Rectal smooth muscle tissue (tissue), 1 donor: ENCODE results near the gene USPL1.

Experiments
- H3K27ac ChIP-seq: one replicate; pipeline ENCODE4 v1.7.0; 2013; ENCODE audit warnings: low read depth, low read length, inconsistent platforms
- H3K27me3 ChIP-seq: one replicate; pipeline ENCODE4 v1.7.0; 2013; ENCODE audit warnings: low read length; ENCODE audit not compliant: control insufficient read depth, insufficient read depth
- H3K36me3 ChIP-seq: one replicate; pipeline ENCODE4 v1.7.0; 2013; ENCODE audit warnings: low read length; ENCODE audit not compliant: control insufficient read depth, insufficient read depth
- H3K4me1 ChIP-seq: one replicate; pipeline ENCODE4 v1.7.0; 2013; ENCODE audit warnings: low read length; ENCODE audit not compliant: control insufficient read depth, insufficient read depth
- H3K4me3 ChIP-seq: one replicate; pipeline ENCODE4 v1.7.0; 2013; ENCODE audit warnings: low read length
- H3K9ac ChIP-seq: one replicate; pipeline ENCODE4 v1.7.0; 2013; ENCODE audit warnings: low read length

Gene USPL1

DNA sequence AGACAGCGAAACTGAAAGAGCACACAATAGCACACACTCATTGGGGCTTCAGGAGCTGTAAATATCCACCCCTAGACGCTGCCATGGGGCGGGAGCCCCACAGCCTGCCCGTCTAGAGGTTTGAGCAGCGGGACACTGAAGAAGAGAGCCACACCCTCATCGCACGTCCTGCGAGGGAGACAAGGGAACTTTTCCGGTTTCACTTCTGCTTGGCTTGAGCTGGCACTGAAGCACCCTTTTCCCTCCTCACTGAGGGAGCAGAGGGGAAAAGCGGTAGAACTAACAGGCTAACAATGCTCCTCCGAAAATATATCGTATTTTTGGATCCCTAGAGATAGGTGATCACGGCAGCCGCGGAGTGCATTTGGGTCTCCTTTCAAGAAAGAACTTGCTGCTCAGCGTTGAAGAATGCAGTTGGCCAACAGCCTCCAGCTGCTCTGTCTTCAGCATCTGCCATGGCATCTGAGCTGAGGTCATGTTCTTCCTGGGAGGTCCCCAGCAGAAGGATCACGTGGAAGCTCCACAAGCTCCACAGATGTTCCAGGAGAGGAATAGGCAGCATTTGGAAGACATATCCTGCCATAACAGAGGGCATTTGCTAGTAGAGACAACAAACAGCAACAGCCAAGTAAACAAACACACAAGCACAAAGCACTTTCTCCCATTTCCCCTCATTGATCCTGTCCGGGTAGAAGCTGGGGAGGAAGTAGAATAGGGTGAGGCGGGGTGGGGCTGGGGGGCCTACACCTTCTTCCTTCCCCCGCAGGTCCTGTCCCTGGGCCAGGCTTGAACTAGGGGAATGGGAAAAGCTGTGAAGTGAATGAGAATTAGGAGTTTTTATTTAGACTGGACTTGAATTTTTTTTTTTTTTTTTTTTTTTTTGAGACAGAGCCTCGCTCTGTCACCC is 72.8 kb downstream of the USPL1 start:
- Histone ChIP-seq H3K4me3 (peak overlapping the region; percentile 57), H3K27ac (peak overlapping the region; percentile 40), H3K27me3 (no peaks in the 10 kb centered on the region), H3K4me1 (no peaks in the 10 kb centered on the region), H3K9ac (peak overlapping the region; percentile 35), H3K36me3 (no peaks in the 10 kb centered on the region)

GRCh38 chr13:30692113-30692512 is 74.4 kb downstream of the USPL1 start:
- H3K4me3 ChIP-seq, result no peak overlapping the region
- H3K27me3 ChIP-seq, result no peaks in the 10 kb centered on the region
- no peaks in the 10 kb centered on the region for H3K36me3 ChIP-seq
- H3K9ac ChIP-seq, result no peak overlapping the region
- H3K27ac ChIP-seq, result no peak overlapping the region
- no peaks in the 10 kb centered on the region for H3K4me1 ChIP-seq

DNA sequence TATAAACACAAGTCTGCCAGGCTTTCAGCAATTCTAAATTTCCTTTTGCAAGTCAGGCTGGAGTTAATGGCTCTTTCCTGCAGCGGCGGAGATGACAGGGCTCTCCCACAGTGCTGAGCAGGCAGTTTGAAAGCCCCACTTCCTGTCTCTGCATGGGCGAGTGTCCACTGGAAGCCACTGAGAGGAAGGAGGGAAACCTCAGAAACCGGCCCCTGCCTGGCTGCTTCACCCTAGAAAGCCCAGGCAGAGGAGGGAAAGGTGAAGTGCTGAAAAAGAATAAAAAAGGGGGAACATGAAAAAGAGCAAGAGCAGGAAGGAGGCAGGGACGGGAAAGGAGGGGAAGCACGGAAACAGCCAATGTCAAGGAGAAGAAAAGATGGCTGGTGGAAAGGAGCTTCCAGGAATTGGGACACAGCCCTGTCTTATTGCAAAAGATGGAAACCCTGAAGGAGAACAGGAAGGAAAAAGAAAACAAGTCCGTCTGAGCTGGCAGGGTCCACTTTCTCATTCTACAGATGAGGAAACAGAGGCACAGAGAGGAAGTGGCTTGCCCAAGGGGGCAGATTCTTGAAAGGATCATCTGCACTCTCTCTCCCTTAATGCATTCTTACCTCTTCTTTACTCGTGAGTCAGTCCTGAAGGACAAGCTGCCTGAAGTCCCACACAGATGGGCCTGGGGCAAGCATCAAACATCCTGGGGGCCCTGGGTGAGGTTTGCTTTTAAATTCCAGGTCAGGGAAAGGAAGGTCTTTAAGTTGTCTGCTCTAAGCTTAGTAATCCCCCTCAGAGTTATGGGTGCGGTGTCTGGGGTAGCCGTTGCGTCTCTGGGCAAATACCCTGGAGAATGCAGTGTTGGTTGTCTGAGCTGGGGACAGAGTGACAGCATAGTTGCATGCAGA is 78.8 kb downstream of the USPL1 start:
- H3K27me3 ChIP-seq, result no peaks in the 10 kb centered on the region
- H3K36me3 ChIP-seq, result no peaks in the 10 kb centered on the region
- no peaks in the 10 kb centered on the region for H3K4me1 ChIP-seq
- H3K9ac ChIP-seq, result no peak overlapping the region
- H3K27ac ChIP-seq, result no peak overlapping the region
- H3K4me3 ChIP-seq, result no peak overlapping the region

DNA sequence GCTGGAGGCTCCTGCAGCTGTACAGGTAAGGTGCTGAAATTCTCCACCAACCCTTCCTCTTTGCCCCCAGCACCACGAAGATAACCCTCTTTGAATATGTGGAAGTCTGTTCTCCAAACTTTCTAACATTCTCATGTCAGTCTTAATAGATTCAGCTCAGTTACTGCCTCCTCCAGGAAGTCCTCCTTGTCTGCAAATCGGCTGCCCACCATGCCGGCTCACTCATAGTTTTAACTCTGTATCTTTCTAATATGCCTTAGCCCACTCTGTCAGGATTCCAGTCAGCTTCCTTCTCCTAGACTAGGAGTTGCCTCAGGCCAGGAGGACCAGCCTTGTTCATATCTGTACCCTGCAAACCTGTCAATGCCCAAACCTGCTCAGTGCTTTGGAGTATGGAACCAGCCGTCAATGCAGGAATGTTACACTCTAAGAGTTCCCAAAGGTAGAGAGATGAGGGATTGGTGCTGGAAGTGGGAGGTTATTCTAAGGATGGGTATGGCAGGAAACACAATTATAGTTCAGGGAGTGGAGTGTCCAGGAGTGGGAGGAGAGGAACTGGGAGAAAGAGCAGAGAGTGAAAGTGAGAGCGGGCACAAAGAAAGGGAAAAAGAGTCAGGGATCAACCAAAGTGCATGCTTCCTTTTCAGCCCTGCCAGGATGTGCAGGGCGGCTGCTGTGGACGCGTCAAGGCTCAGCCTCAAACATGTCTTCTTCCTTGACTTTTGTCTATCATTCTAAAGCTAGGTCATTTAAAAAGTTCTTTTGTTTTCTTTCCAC is 79.6 kb downstream of the USPL1 start:
- no peaks in the 10 kb centered on the region for H3K4me1 ChIP-seq
- H3K4me3 ChIP-seq, result peak overlapping the region; percentile 25
- no peak overlapping the region for H3K27ac ChIP-seq
- H3K9ac ChIP-seq, result no peak overlapping the region
- H3K27me3 ChIP-seq, result no peaks in the 10 kb centered on the region
- no peaks in the 10 kb centered on the region for H3K36me3 ChIP-seq

DNA sequence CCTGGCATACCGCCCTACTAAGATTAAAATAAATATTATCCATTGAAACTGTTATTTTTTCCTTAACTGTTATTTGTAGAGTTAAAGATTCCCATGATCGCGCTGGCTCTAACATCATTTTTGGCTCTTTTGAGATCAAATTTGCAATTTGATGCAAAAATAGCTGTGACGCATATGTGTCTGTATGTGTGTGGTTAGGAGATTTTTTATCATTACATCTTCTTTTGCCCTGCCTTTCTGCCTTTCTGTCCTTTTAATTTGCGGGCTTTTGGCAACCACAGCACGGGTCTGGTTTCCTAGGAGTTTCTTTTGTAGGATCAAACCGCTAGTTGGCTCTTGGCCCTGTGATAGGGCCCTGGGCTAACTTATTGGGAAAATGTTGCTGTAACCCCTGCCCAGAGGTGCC is 80.3 kb downstream of the USPL1 start:
- Histone ChIP-seq H3K27ac (no peak overlapping the region), H3K9ac (no peak overlapping the region), H3K4me1 (no peaks in the 10 kb centered on the region), H3K27me3 (no peaks in the 10 kb centered on the region), H3K4me3 (no peak overlapping the region), H3K36me3 (no peaks in the 10 kb centered on the region)

DNA sequence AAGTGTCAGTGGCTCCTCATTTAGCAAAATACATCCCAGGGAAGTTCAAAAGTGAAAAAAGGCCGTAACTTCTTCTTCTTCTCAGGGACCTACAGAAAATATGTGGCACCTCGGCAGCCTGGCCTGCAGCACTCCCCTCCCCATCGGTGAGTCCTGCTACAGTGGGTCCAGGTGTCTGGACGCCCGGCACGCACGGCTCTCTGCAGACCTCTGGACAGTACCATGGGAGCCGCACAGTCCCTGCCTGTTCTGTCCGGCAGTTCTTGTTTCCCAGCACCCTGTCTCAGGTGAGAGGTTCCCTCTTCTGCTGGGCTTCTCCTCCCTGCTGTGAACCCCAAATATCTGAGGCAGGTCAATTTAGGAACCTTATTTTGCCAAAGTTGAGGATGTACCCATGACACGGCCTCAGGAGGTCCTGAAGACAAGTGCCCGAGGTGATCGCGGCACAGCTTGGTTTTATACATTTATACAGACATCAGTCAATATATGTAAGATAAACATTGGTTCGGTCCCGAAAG is 80.8 kb downstream of the USPL1 start:
- Histone ChIP-seq H3K27me3 (no peaks in the 10 kb centered on the region), H3K36me3 (no peaks in the 10 kb centered on the region), H3K27ac (no peak overlapping the region), H3K4me1 (no peaks in the 10 kb centered on the region), H3K9ac (no peak overlapping the region), H3K4me3 (no peak overlapping the region)

- no peak overlapping the region for H3K27ac ChIP-seq
- no peak overlapping the region for H3K9ac ChIP-seq
- H3K36me3 ChIP-seq, result no peaks in the 10 kb centered on the region
- H3K27me3 ChIP-seq, result no peaks in the 10 kb centered on the region
- H3K4me3 ChIP-seq, result no peak overlapping the region
- no peaks in the 10 kb centered on the region for H3K4me1 ChIP-seq
Measured at GRCh38 chr13:30700364-30700763, 82.6 kb downstream of the USPL1 start.

- no peak overlapping the region for H3K27ac ChIP-seq
- no peaks in the 10 kb centered on the region for H3K4me1 ChIP-seq
- no peak overlapping the region for H3K9ac ChIP-seq
- H3K36me3 ChIP-seq, result no peaks in the 10 kb centered on the region
- no peak overlapping the region for H3K4me3 ChIP-seq
- no peaks in the 10 kb centered on the region for H3K27me3 ChIP-seq
Measured at GRCh38 chr13:30702006-30702405, 84.3 kb downstream of the USPL1 start.

DNA sequence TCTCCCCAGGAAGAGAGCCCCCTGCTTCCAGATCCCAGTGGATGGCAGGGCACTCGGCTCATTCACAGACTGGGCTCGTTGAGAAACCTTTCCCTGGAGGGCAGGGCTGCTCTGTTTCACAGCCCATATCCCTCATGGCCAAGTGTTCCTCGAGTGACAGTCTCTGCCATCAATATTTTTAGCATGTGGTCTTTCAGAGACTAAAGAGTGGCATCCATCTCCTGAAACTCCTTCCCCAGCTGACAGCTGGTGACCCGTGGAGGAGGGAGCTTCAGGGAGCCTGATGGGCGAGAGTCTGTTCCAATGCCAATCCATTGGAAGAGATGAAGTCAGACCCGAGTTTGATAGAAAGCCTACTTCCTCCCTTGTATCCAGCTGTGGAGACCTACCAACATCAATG is 86.9 kb downstream of the USPL1 start:
- Histone ChIP-seq H3K27me3 (no peaks in the 10 kb centered on the region), H3K9ac (no peak overlapping the region), H3K36me3 (no peaks in the 10 kb centered on the region), H3K4me1 (no peaks in the 10 kb centered on the region), H3K27ac (no peak overlapping the region), H3K4me3 (no peak overlapping the region)

DNA sequence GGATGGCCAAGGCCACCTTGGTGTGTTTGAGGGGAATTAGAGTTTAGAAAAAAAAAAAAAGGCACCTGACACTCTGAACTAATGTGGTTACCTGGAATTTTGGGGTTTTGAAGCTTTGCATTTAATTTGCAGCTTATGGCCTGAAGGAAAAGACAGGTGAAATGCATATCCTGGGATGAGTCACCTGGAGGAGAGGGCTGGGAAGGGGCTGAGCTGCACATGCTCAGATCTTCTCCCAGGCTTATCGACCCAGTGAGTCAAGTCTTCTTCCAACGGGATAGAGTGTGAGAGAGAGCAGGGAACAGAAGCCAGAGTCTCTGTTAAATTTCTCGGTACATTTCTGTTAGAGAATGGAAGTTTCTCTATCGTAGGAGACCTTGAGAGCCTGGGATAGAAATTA is 88.0 kb downstream of the USPL1 start:
- no peak overlapping the region for H3K27ac ChIP-seq
- no peaks in the 10 kb centered on the region for H3K36me3 ChIP-seq
- H3K4me3 ChIP-seq, result no peak overlapping the region
- H3K4me1 ChIP-seq, result no peaks in the 10 kb centered on the region
- H3K27me3 ChIP-seq, result no peaks in the 10 kb centered on the region
- no peak overlapping the region for H3K9ac ChIP-seq

DNA sequence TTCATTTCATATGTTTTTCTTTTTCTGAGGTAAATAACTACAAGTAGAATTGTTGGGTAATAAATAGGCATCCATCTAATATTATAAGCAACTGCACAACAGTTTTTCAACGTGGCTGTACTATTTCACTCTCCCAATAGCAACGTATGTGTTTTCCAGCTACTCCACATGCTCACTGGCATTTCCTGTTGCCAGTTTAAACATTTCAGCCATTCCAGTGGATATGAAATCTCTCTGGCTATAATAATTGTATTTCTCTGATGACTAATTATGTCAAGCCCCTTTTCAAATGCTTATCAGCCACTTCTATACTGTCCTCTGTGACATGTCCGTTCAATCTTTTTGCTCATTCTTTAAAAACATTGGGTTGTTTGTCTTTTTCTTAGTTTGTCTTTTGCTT is 90.8 kb downstream of the USPL1 start:
- Histone ChIP-seq H3K9ac (no peak overlapping the region), H3K36me3 (no peaks in the 10 kb centered on the region), H3K4me1 (no peaks in the 10 kb centered on the region), H3K27ac (no peak overlapping the region), H3K27me3 (no peaks in the 10 kb centered on the region), H3K4me3 (no peak overlapping the region)
